Measurements from ENCODE around the gene SMAGP. TPM values are rescaled to one million over a fixed set of nuclear protein-coding genes. Genes with fewer than 3 reads are reported as not detected.

Gene SMAGP
- total and polyA plus RNA-seq, 8 donors = 18.8 to 35.6 (median 23.9) TPM

DNA sequence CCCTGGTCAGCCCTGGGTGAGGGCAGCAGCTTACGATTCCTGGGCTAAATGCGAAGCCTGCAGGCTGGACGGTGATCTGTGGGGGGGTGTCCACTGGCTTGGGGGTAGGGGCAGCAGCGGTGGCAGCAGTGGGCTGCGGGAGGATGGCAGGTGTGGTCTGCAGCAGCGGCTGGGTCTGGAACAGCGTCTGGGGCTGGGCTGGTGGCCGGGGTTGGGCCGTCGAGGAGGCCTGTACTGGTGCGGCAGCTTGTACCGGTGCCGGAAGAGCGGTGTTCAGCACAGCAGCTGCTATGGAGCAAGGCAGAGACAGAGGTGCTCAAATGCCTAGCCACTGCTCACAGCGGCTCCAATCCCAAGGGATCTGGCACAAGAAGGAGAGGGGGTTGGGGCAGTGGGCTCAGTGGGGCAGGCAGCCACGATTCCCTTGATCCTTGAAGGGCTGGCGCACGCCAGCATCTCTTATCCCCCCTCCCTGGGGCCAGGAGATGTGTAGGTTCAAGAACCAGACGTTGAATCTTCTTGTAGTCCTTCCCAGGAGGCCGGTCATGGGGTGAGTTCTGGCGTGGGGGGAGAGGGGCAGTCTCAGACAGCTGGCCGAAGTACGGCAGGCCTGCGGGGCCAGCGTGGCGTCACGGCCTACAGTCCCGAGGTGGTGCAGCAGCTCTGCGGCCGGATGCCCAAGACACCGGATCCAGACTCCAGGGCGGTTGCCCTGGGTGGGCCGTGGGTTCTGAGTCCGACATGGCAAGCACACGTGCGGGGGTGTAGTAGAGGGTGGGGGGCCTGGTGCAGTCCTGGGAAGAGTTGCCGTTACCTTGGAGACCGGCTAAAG is 72.3 kb downstream of the SMAGP start:
- Histone ChIP-seq H3K27ac (no peak overlapping the region), H3K9me3 (no peaks in the 10 kb centered on the region), H3K4me3 (no peak overlapping the region), H3K36me3 (peaks cover 0 to 7% of the 10 kb centered on the region in 2 donors), H3K27me3 (no peaks in the 10 kb centered on the region), H3K4me1 (no peaks in the 10 kb centered on the region)
- intact Hi-C loops (cut with DNase I) = no loop called here
- TF ChIP-seq, protein P1, sequence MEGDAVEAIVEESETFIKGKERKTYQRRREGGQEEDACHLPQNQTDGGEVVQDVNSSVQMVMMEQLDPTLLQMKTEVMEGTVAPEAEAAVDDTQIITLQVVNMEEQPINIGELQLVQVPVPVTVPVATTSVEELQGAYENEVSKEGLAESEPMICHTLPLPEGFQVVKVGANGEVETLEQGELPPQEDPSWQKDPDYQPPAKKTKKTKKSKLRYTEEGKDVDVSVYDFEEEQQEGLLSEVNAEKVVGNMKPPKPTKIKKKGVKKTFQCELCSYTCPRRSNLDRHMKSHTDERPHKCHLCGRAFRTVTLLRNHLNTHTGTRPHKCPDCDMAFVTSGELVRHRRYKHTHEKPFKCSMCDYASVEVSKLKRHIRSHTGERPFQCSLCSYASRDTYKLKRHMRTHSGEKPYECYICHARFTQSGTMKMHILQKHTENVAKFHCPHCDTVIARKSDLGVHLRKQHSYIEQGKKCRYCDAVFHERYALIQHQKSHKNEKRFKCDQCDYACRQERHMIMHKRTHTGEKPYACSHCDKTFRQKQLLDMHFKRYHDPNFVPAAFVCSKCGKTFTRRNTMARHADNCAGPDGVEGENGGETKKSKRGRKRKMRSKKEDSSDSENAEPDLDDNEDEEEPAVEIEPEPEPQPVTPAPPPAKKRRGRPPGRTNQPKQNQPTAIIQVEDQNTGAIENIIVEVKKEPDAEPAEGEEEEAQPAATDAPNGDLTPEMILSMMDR (IDR thresholded peaks at IDR 0.05) = no peak
- DNase-seq (peak in 1 of 4 donors; percentile 75), ATAC-seq (no peak)

DNA sequence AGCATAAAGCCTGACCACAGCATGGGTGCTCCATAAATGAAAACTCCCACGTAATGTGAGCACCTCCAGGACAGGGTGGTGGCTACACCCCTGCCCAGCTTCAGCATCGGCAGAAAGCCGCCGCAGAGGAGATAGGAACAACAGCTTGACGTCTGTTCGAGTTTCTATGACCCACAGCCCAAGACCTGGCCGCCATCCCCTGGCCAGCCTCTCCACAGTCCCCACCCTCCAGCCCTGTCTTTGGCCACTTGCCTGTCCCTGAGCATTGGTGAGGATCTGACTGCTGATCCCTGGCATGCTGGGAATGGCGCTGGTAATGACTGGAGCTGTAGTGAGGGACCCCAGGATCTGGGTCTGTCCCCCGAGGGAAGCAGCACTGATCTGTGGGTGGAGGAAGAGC is 73.7 kb downstream of the SMAGP start:
- ATAC-seq (no peak), DNase-seq (no peak)
- peaks cover 0 to 7% of the 10 kb centered on the region in 2 donors for H3K36me3 ChIP-seq
- H3K27me3 ChIP-seq = no peaks in the 10 kb centered on the region
- H3K4me3 ChIP-seq = no peak overlapping the region
- H3K9me3 ChIP-seq = no peaks in the 10 kb centered on the region
- H3K27ac ChIP-seq = no peak overlapping the region
- TF ChIP-seq, protein P1 (IDR thresholded peaks at IDR 0.05) = no peak
- intact Hi-C loops (cut with DNase I) = no loop called here
- H3K4me1 ChIP-seq = no peaks in the 10 kb centered on the region

DNA sequence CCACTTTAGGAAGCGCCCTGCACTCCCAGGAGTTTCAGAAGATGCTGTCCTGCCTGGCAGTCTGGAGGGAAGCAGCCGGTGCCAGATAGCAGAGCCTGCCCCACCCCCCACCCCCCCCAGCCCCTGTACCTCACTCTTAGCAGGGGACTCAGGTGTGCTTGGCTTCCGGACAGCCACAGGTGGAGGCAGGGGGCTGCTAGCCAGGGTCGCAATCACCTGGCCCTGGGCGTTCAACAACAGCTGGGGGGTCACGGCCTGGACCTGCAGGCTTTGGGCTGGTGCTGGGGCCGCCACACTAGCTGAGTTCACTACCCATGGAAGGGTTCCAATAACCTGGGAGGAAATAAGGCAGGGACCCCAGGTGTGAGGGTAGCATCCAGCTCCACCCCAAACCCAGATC is 74.4 kb downstream of the SMAGP start:
- TF ChIP-seq, protein P1 (IDR thresholded peaks at IDR 0.05) = no peak
- no peaks in the 10 kb centered on the region for H3K27me3 ChIP-seq
- peaks cover 0 to 14% of the 10 kb centered on the region in 2 donors for H3K36me3 ChIP-seq
- H3K4me1 ChIP-seq = no peaks in the 10 kb centered on the region
- no peak for DNase-seq
- intact Hi-C loops (cut with DNase I) = no loop called here
- no peak overlapping the region for H3K27ac ChIP-seq
- H3K4me3 ChIP-seq = no peak overlapping the region
- H3K9me3 ChIP-seq = no peaks in the 10 kb centered on the region
- ATAC-seq = no peak

Other genes starting within 250 kb of the SMAGP start
- gene SLC11A2, start 244.0 kb downstream of the SMAGP start, total RNA-seq = 100 to 1,000 TPM in 1 of 2 donors, 10 to 100 TPM in 1; 72.1 to 120 TPM
- 10 to 100 TPM; 47.9 to 56.0 (median 51.3) TPM for gene SLC11A2, start 244.0 kb downstream of the SMAGP start, polyA plus RNA-seq (ENCODE audit: insufficient read length in 6 of 6)
- 10 to 100 TPM; 46.8 to 61.0 TPM for gene LETMD1, start 222.1 kb downstream of the SMAGP start, total RNA-seq
- 100 to 1,000 TPM; 120 to 164 (median 136) TPM for gene LETMD1, start 222.1 kb downstream of the SMAGP start, polyA plus RNA-seq (ENCODE audit: insufficient read length in 6 of 6)
- gene CSRNP2, start 186.8 kb downstream of the SMAGP start, total RNA-seq = 10 to 100 TPM; 25.2 to 35.7 TPM
- gene CSRNP2, start 186.8 kb downstream of the SMAGP start, polyA plus RNA-seq (ENCODE audit: insufficient read length in 6 of 6) = 10 to 100 TPM; 30.0 to 40.9 (median 34.6) TPM
- 10 to 100 TPM; 24.1 TPM for gene TFCP2, start 97.3 kb downstream of the SMAGP start, total RNA-seq
- 10 to 100 TPM; 46.5 to 57.6 (median 53.9) TPM for gene TFCP2, start 97.3 kb downstream of the SMAGP start, polyA plus RNA-seq (ENCODE audit: insufficient read length in 6 of 6)
- gene POU6F1, start 52.4 kb downstream of the SMAGP start, total RNA-seq = 10 to 100 TPM; 11.6 to 12.6 TPM
- gene POU6F1, start 52.4 kb downstream of the SMAGP start, polyA plus RNA-seq (ENCODE audit: insufficient read length in 6 of 6) = 10 to 100 TPM in 5 of 6 donors, 1 to 10 TPM in 1; 9.9 to 15.6 (median 11.9) TPM
- 100 to 1,000 TPM; 199 to 221 TPM for gene DAZAP2, start 31.6 kb downstream of the SMAGP start, total RNA-seq
- 100 to 1,000 TPM; 184 to 224 (median 212) TPM for gene DAZAP2, start 31.6 kb downstream of the SMAGP start, polyA plus RNA-seq (ENCODE audit: insufficient read length in 6 of 6)
- gene BIN2, start 53.8 kb upstream of the SMAGP start, total RNA-seq = 10 to 100 TPM; 15.5 to 46.0 TPM
- gene BIN2, start 53.8 kb upstream of the SMAGP start, polyA plus RNA-seq (ENCODE audit: insufficient read length in 6 of 6) = 1 to 10 TPM; 3.8 to 7.2 (median 5.8) TPM
- gene CELA1, start 76.3 kb upstream of the SMAGP start, total RNA-seq = not detected
- gene CELA1, start 76.3 kb upstream of the SMAGP start, polyA plus RNA-seq (ENCODE audit: insufficient read length in 6 of 6) = not detected
- 10 to 100 TPM in 1 of 2 donors, 1 to 10 TPM in 1; 7.6 to 21.8 TPM for gene GALNT6, start 121.0 kb upstream of the SMAGP start, total RNA-seq
- gene GALNT6, start 121.0 kb upstream of the SMAGP start, polyA plus RNA-seq (ENCODE audit: insufficient read length in 6 of 6) = 1 to 10 TPM; 1.8 to 3.5 (median 2.4) TPM
- gene SLC4A8, start 154.4 kb upstream of the SMAGP start, total RNA-seq = 1 to 10 TPM; 1.7 to 3.9 TPM
- gene SLC4A8, start 154.4 kb upstream of the SMAGP start, polyA plus RNA-seq (ENCODE audit: insufficient read length in 6 of 6) = 1 to 10 TPM; 1.3 to 2.0 (median 1.7) TPM

Measured in left lung (tissue), 10 donors.